HG02623 (cell line): ENCODE measurements around the gene PDLIM7.

Source experiments
- ATAC-seq: cut with Tn5 transposase; IDR thresholded peaks from one replicate; pipeline ENCODE4 v1.9.1; 2021; ENCODE audit warnings: moderate library complexity; ENCODE audit not compliant: unreplicated experiment

The PDLIM7 gene

GRCh38 chr5:177446200-177447065 lies 51.0 kb downstream of the PDLIM7 start, which contains the start of gene PRR7:
Gene PRR7 (plus strand): TSS chr5:177446814. CDS start chr5:177455068, 8,254 bp downstream.
- ATAC-seq: peak; percentile 42

GRCh38 chr5:177445917-177446199 lies 51.5 kb downstream of the PDLIM7 start:
- ATAC-seq: no peak

- ATAC-seq: no peak
Observed at GRCh38 chr5:177445052-177445916, 52.1 kb downstream of the PDLIM7 start.

- no peak for ATAC-seq
Observed at GRCh38 chr5:177444106-177445051, 53.0 kb downstream of the PDLIM7 start.

- no peak for ATAC-seq
Observed at GRCh38 chr5:177443144-177443983, 54.0 kb downstream of the PDLIM7 start.

GRCh38 chr5:177442066-177442826 lies 55.2 kb downstream of the PDLIM7 start:
- no peak for ATAC-seq

GRCh38 chr5:177440990-177441780 lies 56.2 kb downstream of the PDLIM7 start:
- no peak for ATAC-seq

- ATAC-seq: no peak
Observed at GRCh38 chr5:177440211-177440989, 57.0 kb downstream of the PDLIM7 start.

GRCh38 chr5:177439518-177440053 lies 57.8 kb downstream of the PDLIM7 start:
- no peak for ATAC-seq

- ATAC-seq: no peak
Observed at GRCh38 chr5:177438468-177438867, 58.9 kb downstream of the PDLIM7 start.

- no peak for ATAC-seq
Observed at GRCh38 chr5:177437623-177438022, 59.8 kb downstream of the PDLIM7 start.

GRCh38 chr5:177435847-177436536 lies 61.4 kb downstream of the PDLIM7 start:
- ATAC-seq: no peak

GRCh38 chr5:177434942-177435738 lies 62.3 kb downstream of the PDLIM7 start:
- ATAC-seq: no peak

GRCh38 chr5:177434437-177434836 lies 63.0 kb downstream of the PDLIM7 start:
- no peak for ATAC-seq

- ATAC-seq: no peak
Observed at GRCh38 chr5:177433658-177434217, 63.7 kb downstream of the PDLIM7 start.
